IMR-90 (cell line): ENCODE measurements around the gene CALN1. TPM values are rescaled to one million over a fixed set of nuclear protein-coding genes. Genes with fewer than 3 reads are reported as not detected.

ENCODE experiments used
- ATAC-seq: fragments of 200-7000 bp; cut with Tn5 transposase; 2 replicates; pipeline ENCODE4 v1.9.1; 2020; ENCODE audit warnings: low read depth, mild to moderate bottlenecking, moderate library complexity
- BruUV-seq: library from RNA; stranded (reverse); fragments of 400-500 nt; replicated peaks from 2 replicates; lab custom pipeline; 2021; lab: Mats Ljungman, UMichigan
- CTCF ChIA-PET: fragments of 300-600 bp; formaldehyde crosslinking; extraction: SDS; loops from one replicate; lab custom pipeline; 2021; ENCODE audit warnings: antibody characterized with exemption; lab: Yijun Ruan, JAX
- POLR2A ChIA-PET: fragments of 300-600 bp; sonication (Branson Sonifier 250); formaldehyde crosslinking; loops from one replicate; lab custom pipeline; 2022; ENCODE audit warnings: antibody characterized with exemption; ENCODE audit not compliant: unreplicated experiment; lab: Charles Lee
- DNase-seq: peaks from one replicate; pipeline ENCODE4 v3.0.0; 2013
- H2AFZ ChIP-seq: replicated peaks from 2 replicates; pipeline ENCODE3; 2013; ENCODE audit warnings: low read length, mild to moderate bottlenecking; ENCODE audit not compliant: poor library complexity
- H2AK5ac ChIP-seq: 2 replicates; pipeline ENCODE4 v1.6.1; 2013; ENCODE audit warnings: low read depth, low read length, inconsistent platforms
- H2AK9ac ChIP-seq: replicated peaks from 2 replicates; pipeline ENCODE3; 2013; ENCODE audit warnings: mild to moderate bottlenecking, low read depth, low read length, moderate library complexity; ENCODE audit not compliant: poor library complexity
- H2BK120ac ChIP-seq: 2 replicates; pipeline ENCODE4 v1.6.1; 2013; ENCODE audit warnings: low read depth, low read length, inconsistent platforms
- H2BK15ac ChIP-seq: 3 replicates; pipeline ENCODE4 v1.6.1; 2013; ENCODE audit warnings: low read depth, low read length, inconsistent platforms
- H2BK20ac ChIP-seq: 2 replicates; pipeline ENCODE4 v1.6.1; 2013; ENCODE audit warnings: low read depth, mild to moderate bottlenecking, inconsistent platforms, low read length, moderate library complexity
- H2BK5ac ChIP-seq: 2 replicates; pipeline ENCODE4 v1.6.1; 2013; ENCODE audit warnings: mild to moderate bottlenecking, low read depth, low read length, inconsistent platforms; ENCODE audit not compliant: poor library complexity, severe bottlenecking
- H3K14ac ChIP-seq: replicated peaks from 2 replicates; pipeline ENCODE4 v1.6.1; 2013; ENCODE audit warnings: low read depth, low read length, inconsistent platforms
- H3K18ac ChIP-seq: 2 replicates; pipeline ENCODE4 v1.6.1; 2013; ENCODE audit warnings: low read depth, low read length, control low read depth
- H3K23ac ChIP-seq: 2 replicates; pipeline ENCODE4 v1.6.1; 2013; ENCODE audit warnings: low read depth, low read length, inconsistent platforms
- H3K27ac ChIP-seq: 2 replicates; pipeline ENCODE4 v1.5.1; 2013; ENCODE audit warnings: mild to moderate bottlenecking, control low read depth, low read length; ENCODE audit not compliant: insufficient read depth
- H3K27me3 ChIP-seq: 2 replicates; pipeline ENCODE4 v1.6.1; 2013; ENCODE audit warnings: low read length; ENCODE audit not compliant: control insufficient read depth, insufficient read depth
- H3K36me3 ChIP-seq: 2 replicates; pipeline ENCODE4 v1.6.1; 2013; ENCODE audit warnings: low read length, mixed read lengths; ENCODE audit not compliant: control insufficient read depth, insufficient read depth
- H3K4ac ChIP-seq: 2 replicates; pipeline ENCODE4 v1.6.1; 2013; ENCODE audit warnings: low read depth, low read length, inconsistent platforms
- H3K4me1 ChIP-seq: 2 replicates; pipeline ENCODE4 v1.6.1; 2013; ENCODE audit warnings: low read length, mixed read lengths; ENCODE audit not compliant: control insufficient read depth, insufficient read depth
- H3K4me2 ChIP-seq: 2 replicates; pipeline ENCODE4 v1.6.1; 2013; ENCODE audit warnings: low read depth, mild to moderate bottlenecking, control low read depth, low read length, moderate library complexity
- H3K4me3 ChIP-seq: 2 replicates; pipeline ENCODE4 v1.5.1; 2013; ENCODE audit warnings: low read depth, mild to moderate bottlenecking, control low read depth, low read length, moderate library complexity; ENCODE audit not compliant: insufficient read depth
- H3K56ac ChIP-seq: 2 replicates; pipeline ENCODE4 v1.6.1; 2013; ENCODE audit warnings: low read length, inconsistent platforms; ENCODE audit not compliant: insufficient read depth; ENCODE audit errors: extremely low read depth
- H3K79me1 ChIP-seq, 2 experiments: 2 replicates each; pipeline ENCODE4 v1.6.1; 2013; ENCODE audit warnings: low read length in 2 of 2, inconsistent platforms in 1 of 2, low read depth in 1 of 2
- H3K9ac ChIP-seq: 2 replicates; pipeline ENCODE4 v1.6.1; 2013; ENCODE audit warnings: low read depth, low read length, control low read depth
- H3K9me1 ChIP-seq: 2 replicates; pipeline ENCODE4 v1.6.1; 2013; ENCODE audit warnings: low read length, inconsistent platforms; ENCODE audit not compliant: insufficient read depth
- H3K9me3 ChIP-seq: 2 replicates; pipeline ENCODE4 v1.6.1; 2013; ENCODE audit warnings: low read length; ENCODE audit not compliant: control insufficient read depth, insufficient read depth
- H4K20me1 ChIP-seq: 2 replicates; pipeline ENCODE4 v1.6.1; 2013; ENCODE audit warnings: low read length, inconsistent platforms; ENCODE audit not compliant: insufficient read depth
- H4K5ac ChIP-seq: 2 replicates; pipeline ENCODE4 v1.6.1; 2013; ENCODE audit warnings: mild to moderate bottlenecking, low read depth, low read length, control low read depth
- H4K8ac ChIP-seq, 2 experiments: 2 replicates each; pipeline ENCODE4 v1.6.1; 2013; ENCODE audit warnings: low read depth in 2 of 2, low read length in 2 of 2, control low read depth in 1 of 2, inconsistent platforms in 1 of 2
- H4K91ac ChIP-seq: 2 replicates; pipeline ENCODE4 v1.6.1; 2013; ENCODE audit warnings: low read depth, low read length, inconsistent platforms; ENCODE audit not compliant: insufficient read depth
- NFE2L2 ChIP-seq: fragments of 150-350 bp; IDR thresholded peaks from 2 replicates; pipeline ENCODE4 v1.6.1; 2016; ENCODE audit warnings: low read depth, mild to moderate bottlenecking, low read length
- RCOR1 ChIP-seq: IDR thresholded peaks from 2 replicates; pipeline ENCODE4 v1.6.1; 2012; ENCODE audit warnings: mild to moderate bottlenecking, low read length, improper control_type of control experiment; ENCODE audit not compliant: insufficient replicate concordance
- WGBS, 2 experiments: methylation state at CpG; one replicate each; pipeline versions ENCODE4 v1.1.5 to v1.1.7; 2013; ENCODE audit warnings: missing lambda C conversion rate in 2 of 2; ENCODE audit not compliant: insufficient read length in 1 of 2; ENCODE audit errors: extremely low coverage in 2 of 2; 5-methylcytosine and 5-hydroxymethylcytosine counted together
- dilution Hi-C: fragments of 300-500 bp; cut with HindIII; formaldehyde crosslinking; loops from one replicate; pipeline ENCODE4 v1.14.3; 2018; ENCODE audit warnings: low sequenced_read_pairs; ENCODE audit not compliant: unreplicated experiment
- in situ Hi-C: fragments of 300-500 bp; cut with MboI; formaldehyde crosslinking; loops from 3 replicates; pipeline ENCODE4 v1.14.3; 2019; ENCODE audit warnings: low sequenced_read_pairs, inconsistent platforms, mixed read lengths
- intact Hi-C: fragments of 100-400 bp; cut with micrococcal nuclease; formaldehyde crosslinking; loops from 2 replicates; pipeline ENCODE4 v1.10.0; 2022
- polyA plus RNA-seq, 3 experiments: library from polyadenylated mRNA; depleted of rRNA; stranded (reverse); fragments of >200 nt; gene quantifications; 2 replicates each; pipeline ENCODE4 v1.2.3, GENCODE V29; 2012; ENCODE audit warnings: low replicate concordance in 1 of 3
- total RNA-seq: library from RNA; depleted of rRNA; stranded (reverse); fragments of >200 nt; gene quantifications from 2 replicates; pipeline ENCODE4 v1.2.3, GENCODE V29; 2012

Gene CALN1
- total and polyA plus RNA-seq, 2 of the 4 experiments (the other 2 are of a cell fraction) = not detected

GRCh38 chr7:72316148-72316547, 96.0 kb downstream of the CALN1 start:
- Histone ChIP-seq H4K8ac (no peak overlapping the region), H2BK15ac (no peak overlapping the region), H2AK9ac (no peak overlapping the region), H2BK5ac (no peak overlapping the region), H3K27ac (no peak overlapping the region), H4K91ac (no peak overlapping the region), H4K5ac (no peak overlapping the region), H3K27me3 (no peaks in the 10 kb centered on the region), H3K56ac (no peak overlapping the region), H3K4me2 (no peak overlapping the region), H3K36me3 (no peaks in the 10 kb centered on the region), H3K23ac (no peak overlapping the region), H3K14ac (no peak overlapping the region), H2AK5ac (no peak overlapping the region), H3K9ac (no peak overlapping the region), H4K20me1 (no peaks in the 10 kb centered on the region), H3K18ac (no peak overlapping the region), H3K9me1 (no peaks in the 10 kb centered on the region), H3K4me3 (no peak overlapping the region), H3K79me1 (no peaks in the 10 kb centered on the region), H3K4me1 (no peaks in the 10 kb centered on the region), H2AFZ (no peak overlapping the region), H3K9me3 (peaks cover 13% of the 10 kb centered on the region), H2BK120ac (no peak overlapping the region), H3K4ac (no peak overlapping the region), H2BK20ac (no peak overlapping the region)
- intact Hi-C loops = no loop called here
- DNase-seq = no peak
- dilution Hi-C loops = no loop called here
- in situ Hi-C loops = no loop called here
- no TSS peak for BruUV-seq
- 63% methylated on average over 2 of the region's 6 CpGs; no CpG with 5 or more reads in 1 of the 2 experiments for WGBS, 2 experiments
- ATAC-seq = no peak
- ChIA-PET POLR2A (no interaction called here), CTCF (no interaction called here)
- TF ChIP-seq NFE2L2 (no peak), RCOR1 (no peak)
